ENCODE data around the gene CABCOCO1. TPM values are rescaled to one million over a fixed set of nuclear protein-coding genes. Genes with fewer than 3 reads are reported as not detected.

Gene CABCOCO1
- total RNA-seq, 1 experiment from 2014 or later = not detected

GRCh38 chr10:61780732-61781131 lies 118.0 kb downstream of the CABCOCO1 start:
- no peaks in the 10 kb centered on the region for H3K9me3 ChIP-seq
- ChIA-PET POLR2A (no interaction called here), CTCF (no interaction called here)
- intact Hi-C loops (cut with micrococcal nuclease; ENCODE audit: unreplicated experiment) = no loop called here
- DNase-seq = no peak
- no peaks in the 10 kb centered on the region for H3K27me3 Mint-ChIP-seq (ENCODE audit: insufficient read depth, unreplicated experiment)
- no peaks in the 10 kb centered on the region for H3K27me3 ChIP-seq (replicated peaks; ENCODE audit: control insufficient read depth, insufficient read depth, low read length)
- no peaks in the 10 kb centered on the region for H3K4me1 Mint-ChIP-seq (ENCODE audit: low read depth, unreplicated experiment)
- H3K9me3 Mint-ChIP-seq (ENCODE audit: unreplicated experiment) = no peaks in the 10 kb centered on the region
- H3K4me3 Mint-ChIP-seq (ENCODE audit: unreplicated experiment) = no peak overlapping the region
- no TSS peak for BruUV-seq (replicated peaks)
- no peak overlapping the region for H3K4me3 ChIP-seq (ENCODE audit: low read depth, low read length)
- no peaks in the 10 kb centered on the region for H3K36me3 ChIP-seq (ENCODE audit: control insufficient read depth, insufficient read depth, low read length)
- no peaks in the 10 kb centered on the region for H3K4me1 ChIP-seq
- TF ChIP-seq, protein P1, sequence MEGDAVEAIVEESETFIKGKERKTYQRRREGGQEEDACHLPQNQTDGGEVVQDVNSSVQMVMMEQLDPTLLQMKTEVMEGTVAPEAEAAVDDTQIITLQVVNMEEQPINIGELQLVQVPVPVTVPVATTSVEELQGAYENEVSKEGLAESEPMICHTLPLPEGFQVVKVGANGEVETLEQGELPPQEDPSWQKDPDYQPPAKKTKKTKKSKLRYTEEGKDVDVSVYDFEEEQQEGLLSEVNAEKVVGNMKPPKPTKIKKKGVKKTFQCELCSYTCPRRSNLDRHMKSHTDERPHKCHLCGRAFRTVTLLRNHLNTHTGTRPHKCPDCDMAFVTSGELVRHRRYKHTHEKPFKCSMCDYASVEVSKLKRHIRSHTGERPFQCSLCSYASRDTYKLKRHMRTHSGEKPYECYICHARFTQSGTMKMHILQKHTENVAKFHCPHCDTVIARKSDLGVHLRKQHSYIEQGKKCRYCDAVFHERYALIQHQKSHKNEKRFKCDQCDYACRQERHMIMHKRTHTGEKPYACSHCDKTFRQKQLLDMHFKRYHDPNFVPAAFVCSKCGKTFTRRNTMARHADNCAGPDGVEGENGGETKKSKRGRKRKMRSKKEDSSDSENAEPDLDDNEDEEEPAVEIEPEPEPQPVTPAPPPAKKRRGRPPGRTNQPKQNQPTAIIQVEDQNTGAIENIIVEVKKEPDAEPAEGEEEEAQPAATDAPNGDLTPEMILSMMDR (IDR thresholded peaks at IDR 0.05; ENCODE audit: insufficient read depth in 1 of 2, low read depth in 1 of 2, low read length in 1 of 2, severe bottlenecking in 1 of 2, unreplicated experiment in 1 of 2) = no peak
- no peaks in the 10 kb centered on the region for H3K36me3 Mint-ChIP-seq (ENCODE audit: insufficient read depth, unreplicated experiment)
- no peak overlapping the region for H3K27ac Mint-ChIP-seq (ENCODE audit: unreplicated experiment)

GRCh38 chr10:61781969-61782403 lies 119.3 kb downstream of the CABCOCO1 start:
- no peak for DNase-seq
- H3K36me3 Mint-ChIP-seq (ENCODE audit: insufficient read depth, unreplicated experiment) = no peaks in the 10 kb centered on the region

GRCh38 chr10:61784354-61785133 lies 121.8 kb downstream of the CABCOCO1 start:
- H3K9me3 Mint-ChIP-seq (ENCODE audit: unreplicated experiment) = no peaks in the 10 kb centered on the region

More at GRCh38 chr10:61781969-61782403, 119.3 kb downstream of the CABCOCO1 start:
- intact Hi-C loops (cut with micrococcal nuclease; ENCODE audit: unreplicated experiment) = no loop called here
- POLR2A ChIA-PET = interaction anchor here (0.5 to 0.6 kb wide), 2 partner anchors 19 to 115 kb away, joined by 3 to 5 read pairs; no protein-coding TSS in a partner anchor
- H3K27me3 ChIP-seq (replicated peaks; ENCODE audit: control insufficient read depth, insufficient read depth, low read length) = no peaks in the 10 kb centered on the region
- no peak overlapping the region for H3K4me3 ChIP-seq (ENCODE audit: low read depth, low read length)
- Mint-ChIP-seq H3K4me3 (ENCODE audit: unreplicated experiment) (no peak overlapping the region), H3K4me1 (ENCODE audit: low read depth, unreplicated experiment) (no peaks in the 10 kb centered on the region), H3K9me3 (ENCODE audit: unreplicated experiment) (no peaks in the 10 kb centered on the region), H3K27me3 (ENCODE audit: insufficient read depth, unreplicated experiment) (no peaks in the 10 kb centered on the region), H3K27ac (ENCODE audit: unreplicated experiment) (no peak overlapping the region)
- H3K9me3 ChIP-seq = no peaks in the 10 kb centered on the region
- no TSS peak for BruUV-seq (replicated peaks)
- H3K36me3 ChIP-seq (ENCODE audit: control insufficient read depth, insufficient read depth, low read length) = no peaks in the 10 kb centered on the region
- H3K4me1 ChIP-seq = no peaks in the 10 kb centered on the region
- CTCF ChIA-PET = no interaction called here
- TF ChIP-seq, protein P1 (IDR thresholded peaks at IDR 0.05; ENCODE audit: insufficient read depth in 1 of 2, low read depth in 1 of 2, low read length in 1 of 2, severe bottlenecking in 1 of 2, unreplicated experiment in 1 of 2) = no peak

More at GRCh38 chr10:61784354-61785133, 121.8 kb downstream of the CABCOCO1 start:
- H3K4me3 Mint-ChIP-seq (ENCODE audit: unreplicated experiment) = no peak overlapping the region
- H3K27me3 Mint-ChIP-seq (ENCODE audit: insufficient read depth, unreplicated experiment) = no peaks in the 10 kb centered on the region
- no peak overlapping the region for H3K4me3 ChIP-seq (ENCODE audit: low read depth, low read length)
- no peaks in the 10 kb centered on the region for H3K4me1 Mint-ChIP-seq (ENCODE audit: low read depth, unreplicated experiment)
- H3K27me3 ChIP-seq (replicated peaks; ENCODE audit: control insufficient read depth, insufficient read depth, low read length) = no peaks in the 10 kb centered on the region
- ChIA-PET CTCF (no interaction called here), POLR2A (no interaction called here)
- TF ChIP-seq, protein P1 (IDR thresholded peaks at IDR 0.05; ENCODE audit: insufficient read depth in 1 of 2, low read depth in 1 of 2, low read length in 1 of 2, severe bottlenecking in 1 of 2, unreplicated experiment in 1 of 2) = no peak
- no peaks in the 10 kb centered on the region for H3K9me3 ChIP-seq
- H3K27ac Mint-ChIP-seq (ENCODE audit: unreplicated experiment) = no peak overlapping the region
- BruUV-seq (replicated peaks) = no TSS peak
- H3K4me1 ChIP-seq = no peaks in the 10 kb centered on the region
- H3K36me3 ChIP-seq (ENCODE audit: control insufficient read depth, insufficient read depth, low read length) = no peaks in the 10 kb centered on the region
- intact Hi-C loops (cut with micrococcal nuclease; ENCODE audit: unreplicated experiment) = no loop called here
- DNase-seq = no peak
- H3K36me3 Mint-ChIP-seq (ENCODE audit: insufficient read depth, unreplicated experiment) = no peaks in the 10 kb centered on the region
